ENCODE results near the gene TLR4.

Gene TLR4

DNA sequence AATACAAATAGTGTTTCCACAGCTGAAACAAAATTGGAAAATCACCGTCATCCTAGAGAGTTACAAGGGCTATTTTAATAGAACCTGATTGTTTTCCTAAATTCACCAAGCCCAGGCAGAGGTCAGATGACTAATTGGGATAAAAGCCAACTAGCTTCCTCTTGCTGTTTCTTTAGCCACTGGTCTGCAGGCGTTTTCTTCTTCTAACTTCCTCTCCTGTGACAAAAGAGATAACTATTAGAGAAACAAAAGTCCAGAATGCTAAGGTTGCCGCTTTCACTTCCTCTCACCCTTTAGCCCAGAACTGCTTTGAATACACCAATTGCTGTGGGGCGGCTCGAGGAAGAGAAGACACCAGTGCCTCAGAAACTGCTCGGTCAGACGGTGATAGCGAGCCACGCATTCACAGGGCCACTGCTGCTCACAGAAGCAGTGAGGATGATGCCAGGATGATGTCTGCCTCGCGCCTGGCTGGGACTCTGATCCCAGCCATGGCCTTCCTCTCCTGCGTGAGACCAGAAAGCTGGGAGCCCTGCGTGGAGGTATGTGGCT lies at the start of gene TLR4:
Gene TLR4 (plus strand): TSS at position 380 of the 552 bp plus-strand sequence. CDS start 70 bp downstream, at position 450.
- DNase-seq = no peak

DNA sequence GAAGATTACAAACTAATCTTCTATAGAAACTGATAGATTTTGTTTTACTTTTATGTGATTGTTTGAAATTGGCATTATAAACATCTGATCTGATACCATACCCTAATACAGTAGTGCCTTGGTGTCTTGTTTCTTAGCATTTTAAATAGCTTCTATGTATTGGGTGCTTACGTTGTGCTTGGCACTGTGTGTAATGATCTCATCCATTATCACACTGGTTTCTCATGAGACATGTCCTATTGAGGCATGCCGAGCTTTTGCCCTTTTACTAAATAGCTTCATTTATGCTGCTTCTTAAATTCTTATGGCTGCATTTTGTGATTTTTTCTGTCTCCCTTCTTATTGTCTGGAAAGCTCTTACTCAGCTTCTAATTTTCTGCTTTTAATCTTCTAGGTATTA lies 48.2 kb upstream of the TLR4 start:
- no peak for DNase-seq

DNA sequence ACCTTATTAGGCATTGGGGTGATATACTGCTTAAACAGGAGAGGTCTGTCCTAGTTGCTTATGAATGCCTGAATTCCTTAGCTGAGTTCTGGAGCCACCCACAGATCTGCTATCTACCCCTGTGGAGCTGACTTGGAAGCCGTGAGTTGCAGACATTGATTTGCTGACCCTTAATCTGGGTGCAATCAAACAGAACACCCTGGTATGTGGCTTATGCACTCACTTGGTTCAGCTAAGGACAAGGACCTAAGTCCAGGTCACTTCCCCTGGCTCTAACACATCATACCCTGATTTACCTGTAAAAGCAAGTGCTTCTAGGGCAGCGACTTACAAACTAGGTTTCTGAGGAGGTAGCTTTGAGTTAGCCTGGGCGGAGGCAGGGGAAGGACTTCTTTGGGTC lies 41.6 kb upstream of the TLR4 start:
- DNase-seq = no peak

DNA sequence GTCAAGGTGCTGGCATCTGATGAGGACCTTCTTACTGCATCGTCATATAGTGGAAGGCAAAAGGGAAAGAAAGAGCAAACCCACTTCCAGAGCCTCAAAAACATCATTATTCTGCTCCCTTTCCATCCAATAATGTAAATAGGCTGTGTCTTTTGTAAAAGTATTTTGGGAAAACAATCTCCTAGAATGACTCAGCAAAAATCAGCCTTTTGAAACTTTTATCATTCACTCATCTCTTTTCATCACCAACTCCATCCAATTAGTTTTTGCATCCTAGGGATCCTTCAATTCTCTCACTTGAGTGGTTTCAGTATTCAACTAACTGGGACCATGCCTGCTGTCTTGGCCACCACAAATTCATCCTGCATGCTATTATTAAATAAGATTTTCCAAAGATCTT lies 39.8 kb upstream of the TLR4 start:
- DNase-seq = no peak

DNA sequence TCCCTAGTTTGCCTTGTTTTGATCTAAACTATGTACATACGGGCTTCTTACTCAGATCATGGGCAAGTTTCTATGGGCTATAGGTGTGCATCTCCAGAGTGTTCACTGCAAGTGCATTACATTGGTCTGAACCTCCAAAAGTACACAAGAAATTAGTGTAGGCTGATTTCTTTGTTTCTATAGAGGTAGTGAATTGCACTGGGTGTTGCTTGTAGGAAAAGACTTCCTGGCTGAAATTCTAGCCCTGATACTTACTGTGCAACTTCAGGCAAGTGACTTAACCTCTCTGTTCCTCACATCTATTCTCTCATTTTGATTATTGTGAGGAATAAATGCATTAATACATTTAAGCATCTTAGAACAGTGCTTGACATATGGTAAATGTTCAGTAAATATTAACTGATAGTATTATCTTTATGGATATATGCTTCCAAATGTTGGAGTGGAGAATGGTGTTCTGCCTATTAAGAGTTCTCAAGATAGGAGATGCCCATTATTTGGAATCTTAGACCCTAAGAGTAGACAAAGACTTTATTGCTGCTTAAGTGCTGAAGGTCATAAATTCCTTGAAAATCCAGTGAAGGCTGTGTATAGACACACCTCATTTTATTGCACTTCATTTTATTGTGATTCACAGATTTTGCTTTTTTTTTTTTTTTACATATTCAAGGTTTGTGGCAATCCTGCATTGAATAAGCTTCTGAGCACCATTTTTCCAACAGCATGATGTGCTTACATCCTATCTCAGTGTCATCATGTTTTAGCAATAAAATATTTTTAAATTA lies 38.4 kb upstream of the TLR4 start:
- DNase-seq = no peak

DNA sequence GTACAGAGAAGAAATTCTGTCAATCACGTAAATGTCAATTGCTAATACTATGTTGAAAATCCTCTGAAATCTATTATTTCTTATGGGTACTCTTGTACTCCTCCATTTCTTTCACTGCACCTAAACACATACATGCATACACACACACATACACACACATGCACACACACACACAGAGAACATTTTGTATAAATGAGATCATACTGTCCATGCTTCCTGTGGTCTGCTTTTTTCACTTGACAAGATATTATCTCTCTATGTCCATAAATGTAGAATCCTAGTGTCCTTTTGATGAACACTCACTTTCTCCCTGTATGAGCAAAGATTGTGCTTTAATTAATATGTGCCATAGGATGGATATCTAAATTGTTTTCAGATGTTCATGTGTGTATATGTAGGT lies 32.7 kb upstream of the TLR4 start:
- DNase-seq = no peak

DNA sequence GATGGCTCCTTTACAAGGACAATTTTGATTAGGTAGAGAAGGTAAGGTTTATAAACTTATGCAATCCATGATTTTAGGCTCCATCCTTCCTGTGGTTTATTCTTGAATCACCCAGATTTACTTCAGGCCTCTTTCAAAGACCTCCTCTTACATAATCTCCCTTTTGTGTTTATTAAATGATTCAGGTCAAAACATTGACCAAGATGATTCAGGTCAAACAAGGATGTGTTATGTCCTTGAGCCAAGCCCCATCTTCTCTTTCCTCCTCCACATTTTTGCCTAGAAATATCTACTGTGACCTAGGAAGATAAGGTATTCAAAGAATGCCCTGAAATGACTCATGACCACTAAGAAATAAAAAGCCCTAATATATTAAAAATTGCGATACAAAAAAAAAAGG lies 31.8 kb upstream of the TLR4 start:
- no peak for DNase-seq

DNA sequence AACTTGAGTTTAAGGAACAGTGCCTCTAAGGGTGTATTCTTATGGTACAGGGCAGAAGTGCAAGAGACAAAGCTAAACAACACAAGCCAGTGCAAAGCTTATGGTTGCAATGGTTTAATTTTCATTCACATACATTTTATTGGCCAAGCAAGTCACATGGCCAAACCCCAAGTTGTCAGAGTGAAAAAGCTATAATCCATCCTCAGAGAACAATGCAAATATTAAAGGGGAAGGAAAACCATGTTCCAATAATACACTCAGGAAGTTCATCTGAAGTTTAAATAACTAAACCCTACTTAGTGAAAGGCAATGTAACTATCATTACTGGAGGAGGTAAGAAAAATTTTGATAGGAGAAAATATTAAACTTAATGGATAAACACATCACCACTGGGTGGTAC lies 26.6 kb upstream of the TLR4 start:
- DNase-seq = no peak

DNA sequence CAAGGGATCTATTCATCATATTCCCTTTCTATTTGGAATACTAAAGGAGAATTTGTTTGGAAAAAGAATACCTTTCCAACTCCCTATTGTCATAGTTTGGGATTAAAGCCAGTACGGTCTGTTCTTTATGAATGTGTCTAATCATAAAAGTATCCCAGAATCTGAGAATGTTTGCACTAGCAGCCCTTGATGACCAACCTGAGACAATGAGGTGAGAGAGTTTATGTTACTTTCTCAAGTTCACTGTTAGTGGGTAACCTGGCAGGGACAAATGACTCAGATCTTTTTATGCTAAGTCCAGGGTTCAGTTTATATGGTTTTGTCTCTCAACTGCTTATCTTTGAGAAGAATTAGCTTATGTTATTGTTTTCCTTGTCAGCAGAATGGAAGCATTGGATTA lies 25.3 kb upstream of the TLR4 start:
- no peak for DNase-seq

DNA sequence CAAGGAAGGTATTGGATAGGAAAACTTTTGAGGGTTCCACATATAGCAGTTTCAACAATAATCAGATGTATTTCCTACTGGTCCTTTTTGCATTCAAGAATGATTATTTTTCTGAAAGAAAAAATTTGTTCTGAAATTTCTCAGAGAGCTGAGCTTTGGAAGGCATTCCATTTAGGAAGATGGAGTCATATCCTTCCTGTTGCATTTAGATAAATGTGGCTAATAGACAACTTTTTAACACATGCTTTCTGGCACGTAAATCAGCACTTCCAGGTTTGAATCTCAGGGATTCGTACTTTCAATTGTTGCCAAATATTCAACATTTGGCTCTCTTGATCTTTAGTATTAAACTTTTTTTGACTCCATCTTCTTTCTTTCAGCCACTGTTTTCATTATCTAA lies 24.8 kb upstream of the TLR4 start:
- DNase-seq = no peak

DNA sequence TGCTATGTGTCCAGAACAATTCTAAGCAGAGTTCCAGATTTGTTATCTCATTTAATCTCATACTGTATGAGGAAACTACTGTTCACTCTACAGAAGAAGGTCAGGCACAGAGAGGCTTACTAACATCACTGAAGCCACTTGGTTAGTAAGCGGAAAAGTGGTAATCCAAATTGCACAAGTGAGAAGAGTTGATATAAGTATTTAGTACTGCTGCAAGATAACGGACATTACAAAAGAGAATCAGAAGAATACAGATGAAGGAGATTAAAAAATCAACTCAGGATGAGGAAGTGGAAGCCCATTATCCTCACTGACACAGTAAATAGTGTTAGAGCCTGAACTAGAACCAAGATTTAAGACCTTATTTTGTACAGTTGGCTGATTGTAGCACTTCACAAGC lies 22.3 kb upstream of the TLR4 start:
- DNase-seq = no peak

DNA sequence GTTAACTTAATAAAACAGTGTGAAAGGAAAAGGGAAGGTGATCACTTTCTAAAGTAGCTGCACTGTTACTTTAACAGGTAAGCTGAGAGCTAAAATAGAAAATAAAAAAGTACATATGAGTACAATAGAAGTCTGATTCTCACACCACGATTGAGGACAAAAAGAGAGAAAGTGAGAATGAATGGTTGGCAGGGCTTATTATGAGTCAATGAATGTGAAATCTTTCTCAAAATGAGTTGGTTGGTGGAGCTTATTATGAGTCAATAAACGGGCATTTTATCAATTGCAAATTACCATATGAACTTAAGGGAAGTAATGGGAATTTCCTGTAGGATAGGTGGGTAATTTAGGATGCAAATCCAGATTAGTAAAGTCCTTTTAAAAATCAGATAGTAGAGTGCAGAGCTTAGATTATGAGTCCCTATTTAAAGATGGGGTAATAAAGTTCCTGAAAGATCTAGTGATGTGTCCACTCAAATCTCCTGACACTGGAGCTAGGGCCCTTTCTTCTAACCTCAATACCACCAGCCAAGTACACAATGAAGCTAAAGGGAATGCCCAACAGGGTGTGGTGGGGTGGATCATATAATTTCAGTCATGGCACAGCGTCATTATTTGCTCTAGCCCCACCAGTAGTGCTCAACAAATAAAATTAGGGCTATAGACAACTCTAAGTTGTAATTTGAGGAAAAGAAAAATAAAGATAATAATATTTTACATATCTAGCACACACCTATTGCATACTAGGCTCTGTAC lies 21.1 kb upstream of the TLR4 start:
- DNase-seq = no peak

DNA sequence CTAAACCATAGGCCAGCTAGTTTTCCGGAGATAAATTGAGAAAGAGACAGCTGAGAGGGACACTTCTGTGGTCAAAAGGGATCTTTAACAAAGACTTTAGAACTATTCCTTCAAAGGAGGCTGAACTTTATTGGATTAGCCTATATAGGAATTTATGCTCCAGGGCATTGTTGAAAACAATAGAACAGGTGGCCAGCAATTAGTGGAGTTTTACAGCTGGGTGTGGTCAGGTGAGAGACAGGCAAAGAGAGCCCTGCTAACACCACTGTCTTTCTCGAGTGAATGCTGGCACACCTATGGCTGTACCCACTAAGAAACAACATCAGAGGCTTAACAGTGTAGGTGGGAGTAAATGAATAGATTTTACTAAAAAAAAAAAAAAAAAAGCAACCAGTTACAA lies 16.7 kb upstream of the TLR4 start:
- no peak for DNase-seq

DNA sequence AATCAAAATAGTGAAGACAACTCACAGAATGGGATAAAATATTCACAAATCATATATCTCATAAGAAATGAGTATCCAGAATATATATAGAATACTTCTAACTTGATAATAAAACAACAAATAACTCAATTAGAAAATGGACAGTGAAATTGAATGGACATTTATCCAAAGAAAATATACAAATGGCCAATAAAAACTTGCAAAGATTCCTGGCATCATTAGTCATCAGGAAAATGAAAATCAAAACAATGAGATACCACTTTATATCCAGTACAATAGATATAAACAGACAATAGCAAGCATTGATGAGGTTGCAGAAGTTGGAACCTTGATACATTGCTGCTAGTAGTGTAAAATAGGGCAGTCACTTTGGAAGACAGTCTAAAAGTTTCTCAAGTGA lies 12.8 kb upstream of the TLR4 start:
- no peak for DNase-seq

DNA sequence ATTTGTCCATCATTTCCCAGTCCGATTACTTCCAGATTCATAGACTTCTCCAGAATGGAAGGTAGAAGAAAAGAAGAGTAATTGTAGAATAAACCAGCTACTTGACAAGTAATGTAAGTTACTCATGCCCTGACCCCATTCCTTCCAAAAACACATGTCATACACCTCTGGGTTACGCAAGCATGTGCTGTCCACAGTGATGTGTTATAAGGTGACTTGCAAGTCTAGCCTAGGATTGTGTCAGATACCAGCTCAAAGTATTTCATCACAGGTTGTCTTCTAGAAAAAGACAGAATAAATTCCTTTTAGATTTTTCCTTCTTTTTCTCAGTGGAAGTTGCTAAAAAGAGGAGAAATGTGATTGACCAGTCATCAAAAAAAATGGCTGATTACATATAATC lies 8.0 kb upstream of the TLR4 start:
- DNase-seq = no peak

DNA sequence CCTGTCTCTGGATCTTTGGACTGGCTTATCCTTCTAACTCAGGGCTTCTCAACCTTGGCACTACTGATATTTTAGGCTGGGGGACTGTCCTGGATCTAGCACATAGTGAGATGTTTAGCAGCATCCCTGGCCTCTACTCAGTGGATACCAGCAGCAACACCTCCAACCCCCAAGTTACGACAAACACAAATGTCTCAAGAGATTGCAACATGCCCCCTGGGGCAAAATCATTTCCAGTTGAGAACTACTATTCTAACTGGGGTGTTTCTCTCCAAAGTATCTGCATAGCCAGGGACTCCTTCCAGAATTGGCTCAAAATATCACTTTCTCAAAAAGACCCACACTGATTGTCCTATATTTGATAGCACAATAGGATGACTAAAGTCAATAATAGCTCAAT lies 7.2 kb upstream of the TLR4 start:
- no peak for DNase-seq

DNA sequence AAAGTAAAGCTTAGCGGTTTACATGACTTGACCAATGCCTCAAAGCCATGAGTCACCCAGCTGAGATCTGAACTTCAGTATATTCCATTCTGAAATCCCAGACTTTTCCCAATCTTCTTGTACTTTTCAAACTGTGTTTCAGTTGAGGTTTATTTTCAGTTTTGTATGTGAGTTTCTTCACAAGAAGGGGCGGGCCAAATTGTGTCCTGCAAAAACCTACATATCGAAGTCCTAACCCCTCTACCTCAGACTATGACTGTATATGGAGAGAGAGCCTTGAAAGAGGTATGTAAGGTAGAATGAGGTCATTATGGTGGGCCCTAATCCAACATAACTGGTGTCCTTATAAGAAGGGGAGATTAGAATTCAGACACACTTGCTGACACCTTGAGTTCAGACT lies 666 bp upstream of the TLR4 start:
- no peak for DNase-seq

DNA sequence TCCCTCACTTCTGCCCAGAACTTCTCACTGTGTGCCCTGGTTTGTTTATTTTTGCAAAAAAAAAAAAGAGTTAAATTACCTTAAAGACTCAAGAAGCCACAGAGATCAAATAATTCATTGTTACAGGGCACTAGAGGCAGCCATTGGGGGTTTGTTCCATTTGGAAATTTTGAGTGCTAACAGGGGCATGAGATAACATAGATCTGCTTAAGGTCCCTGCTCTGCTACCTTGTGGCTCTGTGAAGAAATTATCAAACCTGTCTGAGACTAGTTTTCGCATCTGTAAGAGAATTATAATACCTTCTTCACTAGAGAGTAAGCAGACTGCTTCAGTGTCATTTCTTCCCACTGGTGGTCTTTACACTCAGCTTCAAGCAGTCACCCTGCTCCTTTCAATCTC lies 394 bp downstream of the TLR4 start:
- DNase-seq = no peak

DNA sequence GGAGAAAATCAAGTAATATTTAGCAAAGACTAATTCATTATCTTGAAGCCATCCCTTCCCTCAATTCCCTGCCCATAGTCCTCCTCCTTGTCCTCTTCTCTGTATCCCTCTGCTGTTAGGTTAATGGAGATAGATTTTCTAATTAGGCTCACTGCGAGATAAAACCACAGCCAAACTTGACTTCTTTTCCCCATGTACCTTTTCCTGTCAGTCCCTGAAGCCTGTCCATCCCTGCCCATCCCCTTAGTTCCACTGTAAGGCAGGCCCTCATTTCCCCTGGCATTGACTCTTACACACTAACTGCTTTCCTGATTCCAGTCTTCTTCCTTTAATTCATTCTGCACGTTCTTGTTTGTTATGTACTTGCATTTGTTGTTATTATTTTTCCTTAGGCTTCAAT lies 1.2 kb downstream of the TLR4 start:
- no peak for DNase-seq

DNA sequence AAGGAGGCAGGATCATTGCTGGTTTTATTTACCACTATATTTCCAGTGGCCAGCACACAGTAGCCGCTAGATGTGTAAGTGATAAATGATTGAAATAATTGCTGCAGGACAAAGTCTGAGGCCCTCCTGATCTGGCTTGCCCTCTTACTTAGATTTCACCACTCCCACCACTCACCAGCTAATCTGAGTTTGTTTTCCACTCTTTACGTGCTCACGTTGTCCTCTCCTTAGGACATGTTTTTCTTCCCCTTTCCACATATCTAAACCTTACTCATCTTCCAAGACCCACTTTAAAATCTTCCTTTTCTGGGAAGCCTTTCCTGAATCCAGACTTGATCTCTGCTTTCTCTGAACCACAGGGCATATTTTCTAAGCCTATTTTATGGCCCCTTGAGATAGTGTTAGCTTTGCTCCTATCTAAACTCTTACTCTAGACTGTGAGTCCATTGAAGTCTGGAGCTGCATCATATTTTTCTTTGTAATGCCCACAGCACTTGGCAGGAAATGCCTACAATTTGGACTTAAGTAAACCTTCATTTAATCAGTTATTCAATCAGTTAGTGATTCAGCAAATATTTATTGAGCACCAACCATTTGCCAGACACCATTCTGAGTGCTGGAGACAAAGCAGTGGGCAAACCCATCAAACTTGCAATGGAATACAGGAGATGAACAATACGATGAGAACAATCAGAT lies 2.4 kb downstream of the TLR4 start:
- DNase-seq = no peak

DNA sequence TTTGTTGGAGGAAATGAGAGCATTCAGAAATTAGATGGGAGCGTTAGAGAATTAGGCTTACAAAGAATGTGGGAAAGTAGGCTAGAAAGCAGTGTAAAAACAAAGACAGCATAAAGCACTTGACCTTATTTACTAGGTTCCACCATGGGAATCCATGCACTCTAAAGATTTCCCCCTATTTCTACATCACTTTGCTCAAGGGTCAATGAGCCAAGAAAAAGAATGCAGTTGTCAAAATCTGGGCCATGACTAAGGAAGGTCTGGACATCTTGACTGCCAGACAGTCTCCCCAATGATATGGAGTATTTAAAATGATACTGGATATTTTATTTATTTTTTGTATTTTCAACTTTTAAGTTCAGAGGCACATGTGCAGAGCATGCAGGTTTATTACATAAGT lies 3.4 kb downstream of the TLR4 start:
- DNase-seq = no peak

DNA sequence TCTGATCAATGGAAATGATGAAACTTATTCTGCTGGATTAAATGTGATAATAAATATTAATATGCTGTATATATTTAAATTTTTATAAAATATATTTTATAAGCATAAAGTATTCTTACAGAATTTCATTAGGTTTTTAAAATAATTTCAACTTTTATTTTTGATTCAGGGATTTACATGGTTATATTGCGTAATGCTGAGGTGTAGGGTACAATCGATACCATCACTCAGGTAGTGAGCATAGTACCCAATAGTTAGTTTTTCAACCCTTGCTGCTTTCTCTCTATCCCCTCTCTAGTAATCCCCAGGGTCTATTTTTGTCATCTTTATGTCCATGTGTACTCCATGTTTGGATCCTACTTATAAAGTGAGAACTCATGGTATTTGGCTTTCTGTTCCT lies 5.7 kb downstream of the TLR4 start:
- DNase-seq = no peak

DNA sequence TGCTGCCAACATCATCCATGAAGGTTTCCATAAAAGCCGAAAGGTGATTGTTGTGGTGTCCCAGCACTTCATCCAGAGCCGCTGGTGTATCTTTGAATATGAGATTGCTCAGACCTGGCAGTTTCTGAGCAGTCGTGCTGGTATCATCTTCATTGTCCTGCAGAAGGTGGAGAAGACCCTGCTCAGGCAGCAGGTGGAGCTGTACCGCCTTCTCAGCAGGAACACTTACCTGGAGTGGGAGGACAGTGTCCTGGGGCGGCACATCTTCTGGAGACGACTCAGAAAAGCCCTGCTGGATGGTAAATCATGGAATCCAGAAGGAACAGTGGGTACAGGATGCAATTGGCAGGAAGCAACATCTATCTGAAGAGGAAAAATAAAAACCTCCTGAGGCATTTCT lies 10.1 kb downstream of the TLR4 start:
- DNase-seq = no peak

Measured in NCI-H1048 (cell line).